Measurements from ENCODE around the gene DPP7. TPM values are rescaled to one million over a fixed set of nuclear protein-coding genes. Genes with fewer than 3 reads are reported as not detected.

The DPP7 gene
- total and polyA plus RNA-seq, 4 experiments from 2014 or later = 135 to 362 (median 282) TPM

DNA sequence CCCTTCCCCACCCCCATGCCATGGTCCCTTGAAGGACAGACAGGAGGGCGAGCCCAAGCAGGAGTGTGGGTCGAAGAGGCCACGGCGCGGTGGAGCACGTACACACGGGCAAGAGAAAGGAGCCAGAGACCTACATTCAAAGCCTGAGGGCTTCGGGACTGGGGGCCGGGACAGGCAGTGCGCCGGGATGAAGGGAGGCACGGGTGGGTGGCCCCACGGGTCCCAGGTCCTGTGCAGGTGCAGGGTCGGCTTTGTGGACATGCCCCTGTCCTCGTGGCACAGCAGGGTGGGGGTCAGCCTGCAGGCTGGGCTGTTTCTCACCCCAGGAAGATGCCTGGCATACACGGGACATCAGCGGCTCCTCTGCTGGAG is 45.5 kb upstream of the DPP7 start:
- no peak for DNase-seq
- H3K4me3 Mint-ChIP-seq = peak overlapping the region in 1 of 8 donors; percentile 9
- Histone ChIP-seq H3K4me1 (ENCODE audit: insufficient read depth, low read length) (peaks cover 19% of the 10 kb centered on the region), H3K27ac (ENCODE audit: low read depth, low read length) (no peak overlapping the region), H3K36me3 (ENCODE audit: insufficient read depth, low read length) (no peaks in the 10 kb centered on the region), H3K4me3 (ENCODE audit: low read length in 2 of 2) (no peak overlapping the region), H3K9me3 (ENCODE audit: control insufficient read depth in 1 of 2, low read length in 2 of 2) (no peaks in the 10 kb centered on the region), H3K27me3 (ENCODE audit: insufficient read depth, low read length) (peaks cover 9% of the 10 kb centered on the region)
- intact Hi-C loops (cut with micrococcal nuclease) = no loop called here
- H3K4me1 Mint-ChIP-seq = peaks cover 6 to 22% (median 16%) of the 10 kb centered on the region in 4 donors
- POLR2A ChIA-PET (ENCODE audit: partially characterized antibody) = no interaction called here
- CTCF ChIA-PET (ENCODE audit: partially characterized antibody) = no interaction called here
- no peaks in the 10 kb centered on the region for H3K36me3 Mint-ChIP-seq
- no peaks in the 10 kb centered on the region for H3K9me3 Mint-ChIP-seq
- H3K27me3 Mint-ChIP-seq = peaks cover 9 to 35% of the 10 kb centered on the region in 2 donors
- no peak overlapping the region for H3K27ac Mint-ChIP-seq

GRCh38 chr9:137159105-137160053 is 44.8 kb upstream of the DPP7 start:
- Mint-ChIP-seq H3K4me1 (peaks cover 6 to 22% (median 16%) of the 10 kb centered on the region in 4 donors), H3K27me3 (peaks cover 9 to 37% of the 10 kb centered on the region in 2 donors), H3K36me3 (no peaks in the 10 kb centered on the region), H3K27ac (no peak overlapping the region), H3K4me3 (no peak overlapping the region), H3K9me3 (no peaks in the 10 kb centered on the region)
- H3K9me3 ChIP-seq (ENCODE audit: control insufficient read depth in 1 of 2, low read length in 2 of 2) = no peaks in the 10 kb centered on the region
- DNase-seq = no peak
- H3K4me3 ChIP-seq (ENCODE audit: low read length in 2 of 2) = no peak overlapping the region
- ChIA-PET CTCF (ENCODE audit: partially characterized antibody) (no interaction called here), POLR2A (ENCODE audit: partially characterized antibody) (no interaction called here)
- H3K36me3 ChIP-seq (ENCODE audit: insufficient read depth, low read length) = no peaks in the 10 kb centered on the region
- H3K27me3 ChIP-seq (ENCODE audit: insufficient read depth, low read length) = peaks cover 9% of the 10 kb centered on the region
- intact Hi-C loops (cut with micrococcal nuclease) = no loop called here
- no peak overlapping the region for H3K27ac ChIP-seq (ENCODE audit: low read depth, low read length)
- H3K4me1 ChIP-seq (ENCODE audit: insufficient read depth, low read length) = peaks cover 19% of the 10 kb centered on the region

DNA sequence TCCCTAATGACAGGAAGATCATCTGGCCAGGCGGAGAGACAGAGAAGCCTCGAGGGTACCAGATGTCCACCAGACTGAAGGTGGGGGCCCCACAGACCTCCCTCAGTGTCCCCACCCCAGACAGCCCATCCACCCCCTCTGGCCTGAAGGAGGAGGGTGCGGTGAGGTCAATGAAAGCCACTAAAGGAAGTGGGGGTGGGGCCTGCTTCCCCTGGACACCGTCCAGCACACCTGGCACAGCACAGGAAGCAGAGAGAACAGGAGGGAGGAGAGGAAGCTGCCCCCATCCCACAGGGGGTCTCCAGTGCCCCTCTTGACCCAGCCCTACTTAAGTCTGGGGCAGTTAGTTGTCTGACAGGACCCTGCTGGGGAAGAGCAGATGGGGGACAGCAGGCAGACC is 44.1 kb upstream of the DPP7 start:
- Mint-ChIP-seq H3K9me3 (no peaks in the 10 kb centered on the region), H3K4me1 (peaks cover 6 to 22% (median 16%) of the 10 kb centered on the region in 4 donors), H3K4me3 (no peak overlapping the region), H3K36me3 (no peaks in the 10 kb centered on the region), H3K27me3 (peaks cover 7 to 35% of the 10 kb centered on the region in 2 donors), H3K27ac (no peak overlapping the region)
- H3K27me3 ChIP-seq (ENCODE audit: insufficient read depth, low read length) = peaks cover 9% of the 10 kb centered on the region
- peaks cover 19% of the 10 kb centered on the region for H3K4me1 ChIP-seq (ENCODE audit: insufficient read depth, low read length)
- H3K27ac ChIP-seq (ENCODE audit: low read depth, low read length) = no peak overlapping the region
- no peaks in the 10 kb centered on the region for H3K36me3 ChIP-seq (ENCODE audit: insufficient read depth, low read length)
- no peaks in the 10 kb centered on the region for H3K9me3 ChIP-seq (ENCODE audit: control insufficient read depth in 1 of 2, low read length in 2 of 2)
- no peak for DNase-seq
- POLR2A ChIA-PET (ENCODE audit: partially characterized antibody) = no interaction called here
- intact Hi-C loops (cut with micrococcal nuclease) = no loop called here
- CTCF ChIA-PET (ENCODE audit: partially characterized antibody) = no interaction called here
- no peak overlapping the region for H3K4me3 ChIP-seq (ENCODE audit: low read length in 2 of 2)

DNA sequence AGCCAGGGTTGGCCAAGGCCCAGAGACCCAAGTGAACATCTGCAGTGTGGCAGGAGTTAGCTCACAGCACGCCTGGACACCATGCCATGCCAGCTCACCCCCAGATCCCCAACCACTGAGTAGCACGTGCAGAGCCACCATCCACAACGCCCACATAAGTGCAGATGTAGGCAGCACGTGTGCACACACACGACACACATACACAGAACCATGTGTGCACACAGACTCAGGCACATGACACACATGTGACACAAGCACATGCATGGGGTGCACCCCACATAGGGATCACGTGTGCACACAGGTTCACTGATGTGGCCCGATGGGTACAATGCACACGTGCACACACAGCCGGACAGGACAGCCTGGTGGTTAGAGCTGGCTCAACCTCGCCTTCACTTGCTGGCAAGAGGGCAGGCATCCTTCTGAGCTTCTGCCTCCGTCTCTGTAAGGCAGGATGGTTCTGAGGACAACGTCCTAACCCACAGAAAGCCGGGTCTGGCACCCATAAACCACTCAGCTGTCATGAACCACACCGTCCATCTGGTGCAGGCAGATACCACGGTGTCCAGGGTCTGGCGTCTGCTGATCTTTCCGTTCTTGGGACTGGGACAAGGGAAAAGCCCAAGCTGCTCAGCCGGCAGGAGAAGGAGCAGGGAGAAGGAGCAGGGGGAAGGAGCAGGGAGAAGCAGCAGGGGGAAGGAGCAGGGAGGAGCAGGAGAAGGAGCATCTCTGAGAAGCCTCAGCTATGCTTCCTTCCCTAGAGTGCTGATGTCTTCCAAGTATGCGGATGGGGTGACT is 43.3 kb upstream of the DPP7 start:
- Histone ChIP-seq H3K4me1 (ENCODE audit: insufficient read depth, low read length) (peaks cover 19% of the 10 kb centered on the region), H3K36me3 (ENCODE audit: insufficient read depth, low read length) (no peaks in the 10 kb centered on the region), H3K27me3 (ENCODE audit: insufficient read depth, low read length) (peaks cover 9% of the 10 kb centered on the region), H3K9me3 (ENCODE audit: control insufficient read depth in 1 of 2, low read length in 2 of 2) (no peaks in the 10 kb centered on the region), H3K4me3 (ENCODE audit: low read length in 2 of 2) (no peak overlapping the region), H3K27ac (ENCODE audit: low read depth, low read length) (no peak overlapping the region)
- intact Hi-C loops (cut with micrococcal nuclease) = no loop called here
- ChIA-PET CTCF (ENCODE audit: partially characterized antibody) (interaction anchor here (1.4 kb wide), 1 partner anchor 31 kb away, joined by 3 read pairs; no protein-coding TSS in a partner anchor), POLR2A (ENCODE audit: partially characterized antibody) (interaction anchor here (1.3 to 1.7 kb wide), 2 partner anchors 28 to 83 kb away, joined by 3 to 4 read pairs; partner anchors contain the start of gene TUBB4B)
- no peak for DNase-seq
- Mint-ChIP-seq H3K9me3 (no peaks in the 10 kb centered on the region), H3K4me1 (peaks cover 6 to 22% (median 16%) of the 10 kb centered on the region in 4 donors), H3K36me3 (no peaks in the 10 kb centered on the region), H3K27me3 (peaks cover 6 to 33% of the 10 kb centered on the region in 2 donors), H3K4me3 (peak overlapping the region in 2 of 8 donors; percentile 23 to 25), H3K27ac (peak overlapping the region in 3 of 7 donors; percentile 7 to 59 (median 10))

DNA sequence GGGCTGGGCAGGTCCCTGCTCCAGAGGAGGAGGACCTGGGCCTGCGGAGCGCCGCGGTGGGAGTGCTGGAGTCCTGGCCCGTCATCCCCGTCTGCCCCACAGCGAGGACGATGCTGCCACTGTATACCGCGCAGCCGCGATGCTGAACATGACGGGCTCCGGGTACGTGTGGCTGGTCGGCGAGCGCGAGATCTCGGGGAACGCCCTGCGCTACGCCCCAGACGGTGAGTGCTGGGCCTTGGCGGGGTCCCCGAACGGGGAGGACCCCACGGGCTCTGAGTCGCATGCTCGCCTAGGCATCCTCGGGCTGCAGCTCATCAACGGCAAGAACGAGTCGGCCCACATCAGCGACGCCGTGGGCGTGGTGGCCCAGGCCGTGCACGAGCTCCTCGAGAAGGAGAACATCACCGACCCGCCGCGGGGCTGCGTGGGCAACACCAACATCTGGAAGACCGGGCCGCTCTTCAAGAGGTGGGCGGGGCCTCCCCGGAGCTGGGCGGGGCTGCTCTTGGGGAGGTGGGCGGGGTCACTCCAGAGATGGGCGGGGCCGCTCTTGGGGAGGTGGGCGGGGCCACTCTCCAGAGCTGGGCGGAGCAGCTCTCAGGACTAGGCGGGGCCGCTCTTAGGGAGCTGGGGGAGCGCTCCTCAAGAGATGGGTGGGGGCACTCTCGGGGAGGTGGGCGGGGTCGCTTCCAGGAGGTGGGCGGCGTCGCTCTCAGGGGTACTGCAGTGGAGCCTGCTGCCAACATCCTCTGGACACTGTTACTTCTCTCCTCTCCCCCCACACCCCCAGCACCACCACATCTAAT is 42.2 kb upstream of the DPP7 start:
- peak; percentile 31 to 59 (median 44) for DNase-seq
- Mint-ChIP-seq H3K9me3 (no peaks in the 10 kb centered on the region), H3K4me3 (peak overlapping the region in 7 of 8 donors; percentile 38 to 72 (median 54)), H3K36me3 (no peaks in the 10 kb centered on the region), H3K4me1 (peaks cover 6 to 22% (median 16%) of the 10 kb centered on the region in 4 donors), H3K27ac (peak overlapping the region in 1 of 7 donors; percentile 59), H3K27me3 (peaks cover 6 to 32% of the 10 kb centered on the region in 2 donors)
- peaks cover 9% of the 10 kb centered on the region for H3K27me3 ChIP-seq (ENCODE audit: insufficient read depth, low read length)
- ChIA-PET CTCF (ENCODE audit: partially characterized antibody) (interaction anchor here (1.4 kb wide), 1 partner anchor 33 kb away, joined by 3 read pairs; no protein-coding TSS in a partner anchor), POLR2A (ENCODE audit: partially characterized antibody) (interaction anchor here (0.6 to 1.7 kb wide), 4 partner anchors 14 to 84 kb away, joined by 3 to 4 read pairs (median 3); partner anchors contain the start of gene TUBB4B)
- H3K9me3 ChIP-seq (ENCODE audit: control insufficient read depth in 1 of 2, low read length in 2 of 2) = no peaks in the 10 kb centered on the region
- H3K27ac ChIP-seq (ENCODE audit: low read depth, low read length) = no peak overlapping the region
- intact Hi-C loops (cut with micrococcal nuclease) = no loop called here
- H3K4me3 ChIP-seq (ENCODE audit: low read length in 2 of 2) = peak overlapping the region in 1 of 2 donors; percentile 44
- H3K4me1 ChIP-seq (ENCODE audit: insufficient read depth, low read length) = peaks cover 19% of the 10 kb centered on the region
- no peaks in the 10 kb centered on the region for H3K36me3 ChIP-seq (ENCODE audit: insufficient read depth, low read length)

GRCh38 chr9:137152844-137153405 is 38.4 kb upstream of the DPP7 start:
- H3K4me1 Mint-ChIP-seq = peaks cover 2 to 16% (median 5%) of the 10 kb centered on the region in 4 donors
- POLR2A ChIA-PET (ENCODE audit: partially characterized antibody) = no interaction called here
- Histone ChIP-seq H3K27ac (ENCODE audit: low read depth, low read length) (no peak overlapping the region), H3K4me3 (ENCODE audit: low read length in 2 of 2) (no peak overlapping the region), H3K4me1 (ENCODE audit: insufficient read depth, low read length) (peaks cover 13% of the 10 kb centered on the region), H3K27me3 (ENCODE audit: insufficient read depth, low read length) (no peaks in the 10 kb centered on the region), H3K9me3 (ENCODE audit: control insufficient read depth in 1 of 2, low read length in 2 of 2) (no peaks in the 10 kb centered on the region), H3K36me3 (ENCODE audit: insufficient read depth, low read length) (no peaks in the 10 kb centered on the region)
- H3K27me3 Mint-ChIP-seq = peaks cover under 1 to 15% of the 10 kb centered on the region in 2 donors
- intact Hi-C loops (cut with micrococcal nuclease) = no loop called here
- no peak overlapping the region for H3K4me3 Mint-ChIP-seq
- no peaks in the 10 kb centered on the region for H3K9me3 Mint-ChIP-seq
- H3K27ac Mint-ChIP-seq = no peak overlapping the region
- DNase-seq = no peak
- CTCF ChIA-PET (ENCODE audit: partially characterized antibody) = no interaction called here
- no peaks in the 10 kb centered on the region for H3K36me3 Mint-ChIP-seq

Measured in CD4-positive, alpha-beta memory T cell (primary cell).